NCI-H1092 (cell line): Measurements from ENCODE around the gene MAD1L1.
"Not testable (repeated sequence)": the region's sequence is repeated elsewhere in the genome, so short reads cannot be mapped to it uniquely, and the experiment has no call there.

Source experiments
- DNase-seq: peaks from one replicate; lab custom pipeline; 2025; lab: John Stamatoyannopoulos, UW

MAD1L1 gene

DNA sequence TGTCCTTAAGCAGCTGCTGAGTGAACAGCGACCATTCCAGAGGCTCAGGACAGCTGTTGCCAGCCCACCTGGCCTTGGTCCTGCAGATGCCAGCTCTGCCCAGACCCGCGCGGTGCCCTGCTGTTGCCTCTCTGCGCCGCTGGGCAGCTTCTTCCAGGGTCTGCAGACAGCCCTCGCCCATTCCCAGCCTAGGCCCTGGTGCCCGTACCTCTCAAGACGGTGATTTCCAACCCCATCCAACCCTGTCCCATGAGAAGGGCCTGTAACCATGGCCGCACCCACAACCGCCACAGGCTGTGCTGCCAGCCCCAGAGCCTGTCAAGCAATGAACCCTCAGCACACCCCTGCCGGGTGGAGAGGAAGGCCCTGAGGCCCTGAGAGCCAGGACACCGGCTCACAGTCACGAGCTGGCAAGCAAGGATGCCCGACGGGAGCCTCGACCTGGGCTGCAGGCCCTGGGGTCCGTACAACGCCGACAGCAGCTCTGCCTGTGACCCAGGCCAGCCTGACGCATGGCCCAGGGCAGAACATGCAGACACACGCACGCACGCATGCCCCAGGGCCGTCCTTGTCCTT is 231.9 kb downstream of the MAD1L1 start:
- DNase-seq: no peak

DNA sequence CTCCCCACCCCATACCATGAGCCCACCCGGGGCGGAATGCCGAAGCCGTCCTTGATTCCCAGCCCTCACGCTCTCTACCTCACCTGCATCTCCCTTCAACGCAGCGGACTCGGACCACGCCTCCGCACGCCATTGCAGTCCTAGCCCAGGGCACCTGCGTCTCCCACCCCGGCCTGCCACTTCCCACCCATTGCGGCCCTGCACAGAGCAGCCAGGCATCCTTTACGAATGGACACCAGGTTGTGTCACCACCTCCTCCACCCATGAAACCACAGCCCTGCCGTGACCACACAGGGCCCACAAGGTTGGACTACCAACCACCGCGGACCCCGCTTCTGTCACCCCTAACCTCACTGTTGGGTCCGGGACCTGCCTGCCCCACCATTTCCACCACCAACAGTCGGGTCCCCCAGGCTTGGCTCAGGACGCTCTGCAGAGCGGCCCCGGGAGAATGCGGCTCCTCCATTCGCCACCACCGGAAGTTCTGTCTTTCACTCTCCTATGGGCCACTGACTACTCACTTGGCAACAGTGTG is 232.5 kb downstream of the MAD1L1 start:
- no peak for DNase-seq

DNA sequence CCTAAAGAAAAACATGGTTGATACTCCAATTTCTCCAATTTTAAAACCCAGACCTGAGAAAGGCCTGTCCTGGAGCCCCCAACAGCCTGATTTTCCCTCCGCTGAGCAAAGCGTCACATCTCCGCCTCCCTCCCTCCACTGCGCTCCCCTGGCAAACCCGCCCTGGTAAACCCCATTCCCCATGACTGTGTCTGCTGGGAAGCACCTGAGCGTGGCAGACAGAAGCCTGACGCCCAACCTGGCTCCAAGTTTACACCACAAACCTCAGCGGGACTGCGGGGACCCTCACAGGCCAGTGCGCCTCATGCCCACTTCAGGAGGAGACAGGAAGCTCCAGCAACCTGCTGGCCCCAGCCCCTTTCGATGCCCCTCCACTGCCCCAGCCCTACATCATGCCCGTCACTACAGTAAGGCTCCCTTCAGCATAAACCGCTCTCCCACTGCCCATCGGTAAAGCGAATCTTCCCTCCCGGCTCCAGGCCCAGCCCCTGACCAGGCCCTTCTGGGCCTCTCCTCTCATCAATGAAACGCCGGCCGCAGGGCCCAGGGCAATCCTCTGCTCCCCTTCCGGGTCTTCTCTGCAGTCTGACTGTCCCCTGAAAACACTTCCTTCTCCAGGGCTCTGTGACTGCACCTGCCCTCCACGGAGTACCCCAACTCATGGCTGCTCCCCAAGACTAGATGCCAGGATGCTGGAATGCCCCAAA is 233.3 kb downstream of the MAD1L1 start:
- no peak for DNase-seq

DNA sequence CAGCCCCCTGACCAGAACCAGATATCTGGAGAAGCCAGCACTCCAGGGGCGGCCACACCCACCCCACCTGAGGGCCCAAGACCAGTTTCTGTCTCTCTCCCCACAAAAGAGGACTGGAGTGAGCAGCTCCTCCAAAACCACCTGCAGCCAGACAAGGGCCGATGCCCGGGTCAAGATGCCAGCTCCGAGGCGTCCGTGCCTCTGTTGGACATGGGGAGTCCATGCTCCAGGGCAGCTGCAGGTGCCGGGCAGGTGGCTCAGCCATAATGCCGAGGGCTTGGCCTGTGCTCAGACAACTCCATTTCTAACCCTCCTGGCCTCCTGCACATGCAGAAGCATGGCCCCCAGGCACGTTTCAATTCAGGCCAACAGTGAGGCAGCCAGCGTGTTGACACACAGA is 234.6 kb downstream of the MAD1L1 start:
- no peak for DNase-seq

DNA sequence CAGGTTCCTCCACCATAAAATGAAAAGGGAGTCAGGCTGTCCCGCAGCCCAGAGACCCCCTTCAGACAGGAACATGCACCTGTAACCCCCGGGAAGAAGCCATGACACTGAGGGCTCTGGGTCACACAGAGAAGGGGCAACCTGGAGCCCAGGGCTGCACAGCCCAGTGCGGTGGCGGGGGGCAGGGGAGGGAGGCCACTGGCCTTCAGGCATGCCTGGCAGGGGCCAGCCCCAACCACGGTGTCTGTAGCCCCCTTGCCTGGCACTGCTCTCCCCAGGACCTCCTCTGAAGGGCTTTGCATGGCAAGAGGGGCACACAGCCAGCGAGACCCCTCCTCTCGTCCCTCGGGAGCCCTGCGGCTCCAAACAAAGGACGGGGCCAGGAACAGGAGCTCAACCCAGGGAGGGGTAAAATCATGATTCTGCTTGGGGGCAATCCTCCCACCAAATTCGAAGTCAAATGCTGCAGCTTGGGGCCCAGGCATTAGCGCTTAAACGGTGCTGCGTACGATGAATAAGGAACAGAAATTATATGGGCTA is 235.1 kb downstream of the MAD1L1 start:
- no peak for DNase-seq

DNA sequence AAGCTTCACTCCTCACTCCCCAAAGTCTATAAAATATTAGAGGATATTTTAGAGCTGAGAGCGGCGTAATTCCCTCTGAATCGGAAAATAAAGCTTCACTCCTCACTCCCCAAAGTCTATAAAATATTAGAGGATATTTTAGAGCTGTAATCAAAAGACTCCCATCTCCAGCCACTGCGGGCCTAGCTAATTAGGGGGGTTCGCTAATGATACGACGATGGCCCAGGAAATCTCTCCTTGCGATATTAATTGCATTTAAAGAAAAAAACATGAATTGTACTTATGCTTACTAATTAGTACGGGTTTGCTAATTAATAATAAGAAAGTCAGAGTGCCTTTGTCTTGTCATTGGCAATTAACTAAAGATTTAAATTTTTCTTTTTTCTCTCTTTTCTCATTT is 235.9 kb downstream of the MAD1L1 start:
- DNase-seq: no peak

DNA sequence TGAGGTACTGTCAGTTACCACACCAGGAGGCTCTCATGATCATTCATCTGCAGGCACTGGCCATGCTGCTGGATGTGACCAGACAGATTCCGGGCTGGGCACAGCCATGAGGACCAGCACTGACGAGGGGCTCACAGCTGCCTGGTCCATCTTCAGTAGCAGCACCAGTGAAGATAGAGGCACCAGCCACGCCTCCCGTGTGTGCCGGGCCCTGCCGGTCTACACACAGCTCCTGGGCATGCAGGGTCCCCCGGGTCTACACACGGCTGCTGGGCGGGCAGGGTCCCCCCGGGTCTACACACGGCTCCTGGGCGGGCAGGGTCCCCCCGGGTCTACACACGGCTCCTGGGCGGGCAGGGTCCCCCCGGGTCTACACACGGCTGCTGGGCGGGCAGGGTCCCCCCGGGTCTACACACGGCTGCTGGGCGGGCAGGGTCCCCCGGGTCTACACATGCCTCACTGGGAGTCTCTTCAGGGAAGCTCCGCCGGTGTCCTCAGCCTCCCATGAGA is 236.8 kb downstream of the MAD1L1 start:
- not testable (repeated sequence) for DNase-seq

DNA sequence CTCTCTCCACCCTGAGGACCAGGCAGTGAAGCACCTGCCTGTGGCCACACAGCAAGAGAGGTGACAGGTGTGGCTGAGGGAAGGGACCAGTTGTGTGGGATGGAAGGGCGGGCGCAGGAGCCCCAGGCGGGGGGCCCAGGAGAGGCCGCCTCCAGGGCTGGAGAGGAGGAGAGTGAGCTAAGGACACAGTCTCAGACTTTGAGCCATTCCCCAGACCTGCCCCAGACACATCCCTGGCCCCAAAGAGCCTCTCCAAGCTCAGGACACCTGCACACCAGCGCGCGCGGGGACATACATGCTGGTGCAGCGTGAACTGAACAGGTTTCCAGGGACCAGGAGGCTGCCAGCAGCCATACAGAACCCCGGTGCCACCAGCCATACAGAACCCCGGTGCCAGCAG is 237.3 kb downstream of the MAD1L1 start:
- DNase-seq: no peak

DNA sequence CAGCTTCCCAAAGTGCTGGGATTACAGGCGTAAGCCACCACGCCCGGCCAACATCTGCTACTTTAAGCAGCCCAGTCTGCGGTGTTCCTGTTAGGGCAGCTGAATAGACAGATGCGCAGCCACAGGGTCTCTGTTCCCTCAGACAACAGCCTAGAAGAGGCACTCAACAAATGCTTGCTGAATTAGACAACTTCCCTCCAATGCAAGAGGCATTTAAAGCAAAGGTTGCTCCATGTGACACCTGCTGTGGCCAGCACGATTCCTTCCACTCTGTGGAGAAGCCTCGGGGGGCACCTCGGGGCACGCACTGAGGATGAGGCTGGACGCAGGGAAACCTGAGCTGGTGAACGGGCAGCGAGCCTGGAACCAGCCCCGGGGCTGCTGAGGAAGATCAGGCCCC is 237.8 kb downstream of the MAD1L1 start:
- peak; percentile 28 for DNase-seq

DNA sequence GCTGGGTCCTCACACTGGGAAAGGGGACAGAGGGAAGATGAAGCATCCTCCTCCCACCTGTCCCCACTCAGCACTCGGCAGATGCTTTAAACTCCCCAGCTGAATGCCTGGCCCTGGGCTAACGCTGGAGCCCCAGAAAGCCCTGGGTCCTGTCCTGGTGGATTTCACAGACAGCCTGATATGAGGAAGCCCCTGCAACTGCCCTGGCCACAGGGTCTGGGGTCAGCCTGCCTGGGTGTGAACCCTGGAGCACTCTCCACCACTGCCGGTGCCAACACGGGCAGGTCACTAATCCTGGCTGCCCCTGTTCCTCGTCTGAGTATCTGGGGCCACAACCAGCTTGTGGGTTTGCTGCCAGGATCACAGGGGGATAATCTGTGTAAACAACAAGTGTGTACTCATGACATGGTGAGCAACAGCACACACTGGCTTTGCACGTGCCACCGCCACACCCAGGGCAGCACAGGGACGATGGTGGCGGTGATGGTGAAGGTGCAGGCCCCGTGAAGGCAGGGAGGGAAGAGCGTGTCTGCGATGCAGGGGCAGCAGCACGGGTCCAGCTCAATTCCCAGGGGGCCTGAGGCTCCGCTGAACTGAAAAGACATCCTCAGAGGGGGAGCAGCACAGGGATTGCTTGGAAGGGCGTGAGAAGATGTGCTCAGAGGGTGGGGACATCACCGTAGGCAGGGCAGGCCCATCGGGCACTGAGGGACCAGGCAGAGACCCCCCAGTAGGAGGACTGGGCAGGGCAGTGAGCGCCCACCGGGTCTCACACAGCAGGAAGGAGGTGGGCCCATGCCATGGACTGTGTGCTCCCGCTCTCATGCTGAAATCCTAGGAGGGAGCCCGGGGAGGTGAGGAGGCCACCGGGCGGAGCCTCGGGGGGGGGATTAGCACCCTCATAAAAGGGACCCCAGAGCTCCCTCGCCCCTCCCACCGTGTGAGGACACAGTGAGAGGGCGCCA is 238.7 kb downstream of the MAD1L1 start:
- no peak for DNase-seq

DNA sequence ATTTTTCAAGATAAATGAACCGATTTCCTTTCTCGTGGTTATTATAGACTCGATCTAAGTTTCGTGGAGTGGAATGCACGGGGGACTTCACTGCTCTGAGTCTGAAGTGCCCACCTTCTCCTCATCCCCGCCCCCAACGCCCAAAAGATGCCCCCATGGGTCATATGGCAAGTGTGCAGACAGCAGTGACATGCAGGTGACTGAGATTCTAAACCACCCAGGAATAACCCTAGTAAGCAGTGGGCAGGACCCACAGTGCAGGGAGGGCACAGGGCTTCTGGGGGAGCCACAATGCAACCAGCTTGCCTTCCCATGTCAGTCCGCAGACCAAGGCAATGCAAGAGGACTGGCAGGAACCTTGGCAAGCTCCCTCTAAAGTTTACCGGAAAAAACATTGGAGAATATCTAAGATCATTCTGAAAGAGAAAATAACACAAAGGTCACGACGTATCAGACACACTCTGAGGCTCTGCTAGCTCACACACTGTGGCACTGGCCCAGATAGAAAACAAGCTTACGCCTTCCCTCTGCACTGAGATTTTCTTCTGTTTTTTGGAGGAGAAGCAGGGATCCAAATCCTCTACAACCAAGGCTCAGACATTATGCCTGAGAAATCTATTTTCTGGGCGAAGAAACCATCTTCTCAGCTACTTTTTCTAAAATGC is 239.6 kb downstream of the MAD1L1 start:
- DNase-seq: no peak

DNA sequence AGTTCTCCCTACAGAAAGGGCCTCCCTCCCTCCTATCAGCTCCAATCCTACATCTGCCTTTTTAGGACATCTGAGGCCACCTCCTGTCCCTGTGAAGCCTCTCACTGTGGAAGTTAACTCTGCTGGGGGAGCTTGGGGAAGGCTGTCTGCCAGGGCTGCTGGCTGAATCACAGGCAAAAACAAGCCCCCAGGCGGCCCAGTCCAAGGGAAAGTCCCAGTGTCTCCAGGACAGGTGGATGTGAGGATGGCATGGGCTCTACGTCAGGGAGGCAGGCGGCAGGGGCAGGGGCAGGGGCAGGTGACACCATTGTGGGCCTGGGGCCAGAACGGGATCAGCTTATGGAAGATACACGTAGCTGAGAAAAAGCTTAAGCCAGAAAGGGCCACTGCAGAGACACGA is 240.2 kb downstream of the MAD1L1 start:
- no peak for DNase-seq

DNA sequence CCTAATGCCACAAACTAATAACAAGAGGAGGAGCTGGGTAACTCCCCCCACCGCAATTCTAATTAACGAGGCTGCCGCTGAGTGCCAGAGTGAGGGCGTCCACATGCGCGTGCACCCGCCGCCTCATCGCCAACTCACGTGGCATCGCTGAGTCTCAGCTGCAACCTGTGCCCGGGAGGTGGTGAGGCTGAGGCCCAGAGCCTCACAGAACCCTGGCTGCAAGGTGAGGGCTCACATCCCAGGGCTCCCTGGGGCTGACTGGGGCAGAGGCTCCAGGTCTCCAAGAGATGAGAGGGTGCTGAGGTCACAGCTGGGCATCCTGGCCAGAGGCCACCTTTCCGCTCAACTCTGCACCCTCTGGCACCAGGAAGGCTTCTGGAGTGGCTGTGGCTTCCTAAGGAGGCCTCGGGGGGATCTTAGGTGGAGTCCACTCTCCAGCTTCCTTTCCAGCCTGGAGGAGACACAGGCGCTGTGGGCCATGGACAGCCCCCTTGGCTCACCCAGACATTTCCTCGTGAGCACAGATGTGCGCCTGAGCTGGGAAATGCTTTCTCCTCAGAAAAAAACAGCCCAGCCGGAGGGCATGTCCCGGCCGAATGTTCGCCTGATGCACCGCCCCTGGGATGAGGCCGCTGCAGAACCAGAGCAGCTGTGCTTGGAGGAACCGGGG is 242.6 kb downstream of the MAD1L1 start:
- DNase-seq: no peak

DNA sequence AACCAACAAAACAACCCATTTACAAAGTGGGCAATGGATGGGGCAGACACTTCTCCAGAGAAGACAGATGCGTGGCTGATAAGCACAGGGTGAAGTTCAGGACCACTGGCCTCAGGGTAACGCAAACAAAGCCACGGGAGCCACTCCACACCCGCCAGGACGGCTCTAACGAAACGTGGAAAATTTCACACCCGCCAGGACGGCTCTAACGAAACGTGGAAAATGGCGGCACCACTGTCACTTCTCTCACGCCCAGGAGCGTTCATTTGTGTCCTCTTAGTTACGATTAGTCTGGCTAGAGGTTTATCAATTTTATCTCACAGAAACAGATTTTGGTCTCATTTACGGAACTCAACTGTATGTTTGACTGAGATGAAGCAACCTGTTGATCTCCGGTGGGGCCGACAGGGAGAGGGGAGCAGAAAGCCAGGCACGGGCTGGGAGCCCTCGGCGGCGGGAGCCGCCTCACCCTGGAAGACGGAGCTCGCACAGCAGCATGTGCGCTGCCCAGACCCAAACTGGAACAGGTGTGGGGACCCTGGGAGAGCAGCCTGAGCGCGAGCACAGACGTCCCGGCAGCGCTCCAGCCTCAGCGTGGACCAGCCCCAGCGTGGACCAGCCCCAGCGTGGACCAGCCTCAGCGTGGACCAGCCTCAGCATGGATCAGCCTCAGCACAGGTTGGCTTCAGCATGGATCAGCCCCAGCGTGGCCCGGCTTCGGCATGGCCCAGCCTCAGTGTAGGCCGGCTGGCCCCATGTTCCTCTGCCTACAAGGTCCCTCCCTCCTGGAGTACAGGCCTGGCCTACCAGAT is 243.5 kb downstream of the MAD1L1 start:
- no peak for DNase-seq

DNA sequence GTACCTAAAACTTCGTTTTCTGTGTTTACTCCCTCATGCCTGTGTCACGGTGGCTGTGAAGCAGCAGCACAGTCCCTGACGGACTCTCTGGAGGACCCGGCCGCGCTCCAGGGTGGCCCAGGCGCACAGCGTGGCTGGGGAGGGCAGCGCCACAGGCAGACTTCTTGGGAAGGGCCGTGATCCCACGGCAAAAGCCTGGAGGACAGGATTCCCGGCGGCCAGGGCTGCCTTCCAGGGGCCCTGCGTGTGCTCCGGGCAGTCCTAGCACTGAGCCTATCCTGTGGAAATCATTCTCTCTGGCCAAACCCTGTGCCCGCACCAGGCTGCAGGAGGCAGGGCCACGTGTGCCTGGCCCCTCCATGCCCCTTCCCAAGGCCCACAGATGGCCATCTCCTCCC is 244.2 kb downstream of the MAD1L1 start:
- DNase-seq: no peak

DNA sequence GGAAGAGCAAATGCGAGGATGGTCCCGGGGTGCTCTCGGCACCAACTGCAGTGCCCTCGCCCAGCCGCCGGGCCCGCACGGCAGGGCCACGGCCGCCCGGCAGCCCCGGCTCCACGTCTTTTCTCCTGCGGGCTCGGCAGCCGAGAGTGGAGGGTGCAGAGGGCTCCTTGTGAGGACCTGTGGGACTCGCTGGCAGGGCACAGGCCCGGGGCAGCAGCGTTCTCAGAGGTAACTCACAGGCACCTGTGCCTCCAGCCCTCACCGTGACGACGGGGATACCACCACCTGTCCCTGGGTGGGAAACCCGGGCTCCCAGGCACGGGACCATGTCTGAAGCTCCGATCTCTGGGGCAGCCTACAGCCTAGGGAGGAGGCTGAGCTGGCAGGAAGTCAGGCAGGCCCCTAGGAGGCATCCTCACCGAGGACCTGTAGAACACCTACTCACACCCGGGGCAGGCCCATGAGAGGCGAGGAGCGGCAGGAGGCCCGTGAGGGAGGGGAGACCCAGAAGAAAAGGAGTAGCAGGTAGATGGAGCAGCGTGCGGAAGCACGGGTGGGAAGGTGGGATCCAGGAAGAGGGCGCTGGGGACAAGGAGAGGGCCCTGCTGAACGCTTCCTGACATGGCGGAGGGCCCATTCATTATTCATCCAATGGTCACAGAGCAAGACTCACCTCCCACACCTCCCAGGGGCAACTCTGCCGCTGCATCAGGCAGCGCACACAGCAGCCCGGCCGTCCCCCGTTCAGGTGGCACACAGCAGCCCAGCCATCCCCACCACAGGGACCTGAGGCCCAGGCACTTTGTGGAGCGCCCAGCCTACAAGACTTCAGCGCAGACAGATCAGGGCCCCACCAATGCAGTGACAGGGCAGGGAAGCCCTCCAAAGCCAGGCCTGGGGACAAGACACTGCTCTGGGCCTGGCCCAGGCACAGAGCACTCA is 244.9 kb downstream of the MAD1L1 start:
- DNase-seq: no peak

DNA sequence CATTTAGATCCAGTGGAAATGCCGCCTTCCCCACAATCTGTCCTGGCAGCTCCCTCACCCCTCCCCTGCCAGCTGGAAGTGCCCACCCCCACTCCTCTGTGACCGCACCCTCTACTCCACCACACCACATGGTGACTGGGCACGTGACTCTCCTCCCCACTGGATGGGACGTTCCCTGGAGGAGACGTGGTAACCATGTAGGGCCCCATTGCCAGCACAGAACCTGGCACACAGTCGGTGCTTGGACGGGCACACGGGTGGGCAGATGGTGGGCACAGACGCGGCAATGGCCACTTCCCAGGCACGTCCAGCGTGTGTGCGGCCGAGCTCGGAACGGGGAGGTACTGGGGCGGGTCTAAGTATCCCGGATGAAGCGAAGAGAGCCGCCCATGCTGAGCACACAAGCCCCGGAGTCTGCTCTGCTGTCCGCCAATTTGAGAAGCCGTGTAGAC is 245.6 kb downstream of the MAD1L1 start:
- DNase-seq: no peak

DNA sequence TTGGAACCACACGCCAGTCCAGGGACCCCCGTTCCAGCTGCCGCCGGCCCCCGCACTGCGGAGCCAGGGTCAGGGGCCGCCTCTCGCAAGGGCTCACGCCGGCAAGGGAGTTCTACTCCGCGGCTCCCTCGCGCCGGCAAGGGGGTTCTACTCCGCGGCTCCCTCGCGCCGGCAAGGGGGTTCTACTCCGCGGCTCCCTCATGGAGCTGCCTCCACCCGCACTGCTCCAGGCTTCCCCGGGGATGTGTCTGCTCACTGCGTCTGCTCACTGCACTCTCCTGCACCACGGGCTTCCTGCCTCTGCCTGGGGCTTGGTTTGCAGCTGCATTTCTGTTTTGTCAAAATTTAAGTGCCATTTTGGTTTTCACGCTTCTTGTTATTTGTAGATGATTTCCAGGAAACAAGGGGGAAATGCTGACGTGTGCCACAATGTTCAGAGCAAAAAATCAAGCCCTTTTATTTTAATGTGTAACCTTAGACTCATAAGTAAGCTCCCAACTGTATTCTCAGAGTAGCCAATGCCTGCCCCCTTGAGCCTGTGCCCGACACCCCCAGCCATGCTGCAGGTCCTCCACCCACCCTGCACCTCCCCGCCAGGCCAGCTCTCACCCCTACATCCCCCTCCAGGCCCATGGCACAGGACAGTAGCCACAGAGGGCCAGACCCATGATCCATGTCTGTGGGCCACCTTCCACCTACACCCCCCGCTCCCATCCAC is 246.2 kb downstream of the MAD1L1 start:
- no peak for DNase-seq
